GM12878 (cell line): Measurements from ENCODE around the gene NIPAL4.

ENCODE experiments used
- CEBPB ChIP-seq, 2 experiments: fragments of 150-350 bp in 1 of 2; IDR thresholded peaks; 2 replicates each; pipeline ENCODE4 v1.6.1; 2012 to 2014; ENCODE audit warnings: low read depth in 2 of 2, low read length in 2 of 2, borderline replicate concordance in 1 of 2, inconsistent platforms in 1 of 2
- ESRRA ChIP-seq: IDR thresholded peaks from 2 replicates; pipeline ENCODE4 v1.6.1; 2012; ENCODE audit warnings: mild to moderate bottlenecking, low read length, improper control_type of control experiment
- POLR2A ChIP-seq: IDR thresholded peaks from 2 replicates; pipeline ENCODE4 v1.6.1; 2011; ENCODE audit warnings: low read depth, mild to moderate bottlenecking, low read length
- SP1 ChIP-seq: IDR thresholded peaks from one replicate; pipeline ENCODE4 v1.6.1; 2011; ENCODE audit warnings: low read depth, low read length
- TCF12 ChIP-seq: IDR thresholded peaks from 2 replicates; pipeline ENCODE4 v1.6.1; 2011; ENCODE audit warnings: low read depth, mild to moderate bottlenecking, low read length
- ZNF384 ChIP-seq: IDR thresholded peaks from 2 replicates; pipeline ENCODE4 v1.6.1; 2012; ENCODE audit warnings: low read depth, mild to moderate bottlenecking, low read length, improper control_type of control experiment, borderline replicate concordance
- TF ChIP-seq, protein P1 (sequence below), 3 experiments: IDR thresholded peaks in 2 of 3; conservative IDR thresholded peaks in 1 of 3; 2 replicates each; pipeline ENCODE4 v1.5.1; 2011; ENCODE audit warnings: low read depth in 3 of 3, low read length in 3 of 3, mild to moderate bottlenecking in 3 of 3, control low read depth in 2 of 3, moderate library complexity in 2 of 3, inconsistent platforms in 1 of 3, mixed read lengths in 1 of 3; ENCODE audit not compliant: control insufficient read depth in 2 of 3, insufficient read depth in 1 of 3; ENCODE audit errors: extremely low read depth in 1 of 3
- TF ChIP-seq, protein P2 (sequence below): fragments of 450-650 bp; IDR thresholded peaks from 2 replicates; pipeline ENCODE4 v1.6.1; 2014; ENCODE audit warnings: mild to moderate bottlenecking

- TF ChIP-seq TCF12 (no peak; the same call in 1 of the 2 replicates), POLR2A (no peak), CEBPB (IDR thresholded peaks at IDR 0.05; ENCODE audit: borderline replicate concordance in 1 of 2, low read depth in 2 of 2, low read length in 2 of 2) (no peak), SP1 (peak; percentile 63), ZNF384 (no peak), ESRRA (no peak)
- TF ChIP-seq, protein P1, sequence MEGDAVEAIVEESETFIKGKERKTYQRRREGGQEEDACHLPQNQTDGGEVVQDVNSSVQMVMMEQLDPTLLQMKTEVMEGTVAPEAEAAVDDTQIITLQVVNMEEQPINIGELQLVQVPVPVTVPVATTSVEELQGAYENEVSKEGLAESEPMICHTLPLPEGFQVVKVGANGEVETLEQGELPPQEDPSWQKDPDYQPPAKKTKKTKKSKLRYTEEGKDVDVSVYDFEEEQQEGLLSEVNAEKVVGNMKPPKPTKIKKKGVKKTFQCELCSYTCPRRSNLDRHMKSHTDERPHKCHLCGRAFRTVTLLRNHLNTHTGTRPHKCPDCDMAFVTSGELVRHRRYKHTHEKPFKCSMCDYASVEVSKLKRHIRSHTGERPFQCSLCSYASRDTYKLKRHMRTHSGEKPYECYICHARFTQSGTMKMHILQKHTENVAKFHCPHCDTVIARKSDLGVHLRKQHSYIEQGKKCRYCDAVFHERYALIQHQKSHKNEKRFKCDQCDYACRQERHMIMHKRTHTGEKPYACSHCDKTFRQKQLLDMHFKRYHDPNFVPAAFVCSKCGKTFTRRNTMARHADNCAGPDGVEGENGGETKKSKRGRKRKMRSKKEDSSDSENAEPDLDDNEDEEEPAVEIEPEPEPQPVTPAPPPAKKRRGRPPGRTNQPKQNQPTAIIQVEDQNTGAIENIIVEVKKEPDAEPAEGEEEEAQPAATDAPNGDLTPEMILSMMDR (IDR thresholded peaks at IDR 0.05 in 2 of 3, conservative IDR thresholded peaks at IDR 0.05 in 1 of 3; ENCODE audit: control insufficient read depth in 2 of 3, extremely low read depth in 1 of 3, insufficient read depth in 1 of 3, low read depth in 3 of 3, low read length in 3 of 3): no peak
- TF ChIP-seq, protein P2, sequence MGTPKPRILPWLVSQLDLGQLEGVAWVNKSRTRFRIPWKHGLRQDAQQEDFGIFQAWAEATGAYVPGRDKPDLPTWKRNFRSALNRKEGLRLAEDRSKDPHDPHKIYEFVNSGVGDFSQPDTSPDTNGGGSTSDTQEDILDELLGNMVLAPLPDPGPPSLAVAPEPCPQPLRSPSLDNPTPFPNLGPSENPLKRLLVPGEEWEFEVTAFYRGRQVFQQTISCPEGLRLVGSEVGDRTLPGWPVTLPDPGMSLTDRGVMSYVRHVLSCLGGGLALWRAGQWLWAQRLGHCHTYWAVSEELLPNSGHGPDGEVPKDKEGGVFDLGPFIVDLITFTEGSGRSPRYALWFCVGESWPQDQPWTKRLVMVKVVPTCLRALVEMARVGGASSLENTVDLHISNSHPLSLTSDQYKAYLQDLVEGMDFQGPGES: no peak
These were observed 59.7 kb downstream of the NIPAL4 start for GRCh38 chr5:157519579-157520253.
